Endothelial cell of umbilical vein (primary cell): Measurements from ENCODE around the gene BRINP2. TPM values are rescaled to one million over a fixed set of nuclear protein-coding genes. Genes with fewer than 3 reads are reported as not detected.

Experiments
- BruUV-seq: library from RNA; stranded (reverse); fragments of 400-500 nt; replicated peaks from 2 replicates; lab custom pipeline; 2021; lab: Mats Ljungman, UMichigan
- CTCF ChIA-PET: fragments of 300-600, 350-600 bp; sonication (Branson Sonifier 250); formaldehyde crosslinking; loops from one replicate; lab custom pipeline; 2021; ENCODE audit warnings: antibody characterized with exemption, inconsistent platforms; lab: Charles Lee
- POLR2A ChIA-PET: fragments of 300-600, 350-600 bp; sonication (Branson Sonifier 250); formaldehyde crosslinking; loops from one replicate; lab custom pipeline; 2021; ENCODE audit warnings: antibody characterized with exemption, inconsistent platforms; lab: Charles Lee
- DNase-seq: peaks from one replicate; pipeline ENCODE4 v3.0.0-alpha.2; 2011; ENCODE audit warnings: low read depth, low spot score
- FAIRE-seq: peaks from 2 replicates; lab custom pipeline; 2011; peaks lifted over from hg19 to GRCh38; lab: Jason Lieb, UNC
- H2AFZ ChIP-seq: 2 replicates; pipeline ENCODE4 v1.6.0; 2012; ENCODE audit warnings: low read depth, low read length, control low read depth, inconsistent platforms
- H3K27ac ChIP-seq: 2 replicates; pipeline ENCODE4 v1.5.1; 2011; ENCODE audit warnings: low read depth, mild to moderate bottlenecking, control low read depth, low read length, moderate library complexity; ENCODE audit not compliant: insufficient read depth
- H3K27me3 ChIP-seq, 2 experiments: 2 replicates each; pipeline versions ENCODE4 v1.6.0 to v1.6.1; 2011; ENCODE audit warnings: low read length in 2 of 2, mixed read lengths in 1 of 2; ENCODE audit not compliant: control insufficient read depth in 2 of 2, insufficient read depth in 2 of 2
- H3K36me3 ChIP-seq, 2 experiments: 2 replicates in 1 of 2; 3 replicates in 1 of 2; pipeline ENCODE4 v1.5.1; 2011; ENCODE audit warnings: low read length in 2 of 2, mild to moderate bottlenecking in 1 of 2, moderate library complexity in 1 of 2; ENCODE audit not compliant: control insufficient read depth in 2 of 2, insufficient read depth in 2 of 2; ENCODE audit errors: extremely low read depth in 1 of 2
- H3K4me1 ChIP-seq: 3 replicates; pipeline ENCODE4 v1.5.1; 2011; ENCODE audit warnings: mild to moderate bottlenecking, low read length; ENCODE audit not compliant: control insufficient read depth, insufficient read depth; ENCODE audit errors: extremely low read depth
- H3K4me2 ChIP-seq: 2 replicates; pipeline ENCODE4 v1.6.1; 2011; ENCODE audit warnings: low read length, control low read depth, mixed read lengths; ENCODE audit not compliant: insufficient read depth
- H3K4me3 ChIP-seq, 3 experiments: fragments of 200-600 bp in 1 of 3; sonication (generic), shearing (Covaris generic) in 1 of 3; replicated peaks in 1 of 3; 2 replicates each; pipeline ENCODE4 v1.5.1; 2011 to 2016; ENCODE audit warnings: control low read depth in 3 of 3, low read length in 3 of 3, mild to moderate bottlenecking in 2 of 3, inconsistent platforms in 1 of 3, low read depth in 1 of 3, moderate library complexity in 1 of 3; ENCODE audit not compliant: insufficient read depth in 1 of 3
- H3K79me2 ChIP-seq: 2 replicates; pipeline ENCODE4 v1.6.0; 2012; ENCODE audit warnings: low read length, inconsistent platforms; ENCODE audit not compliant: control insufficient read depth, insufficient read depth
- H3K9ac ChIP-seq: replicated peaks from 2 replicates; pipeline ENCODE3; 2011; ENCODE audit warnings: low read length, control low read depth; ENCODE audit not compliant: insufficient read depth; ENCODE audit errors: extremely low read depth
- H3K9me1 ChIP-seq: replicated peaks from 3 replicates; pipeline ENCODE4 v1.6.0; 2011; ENCODE audit warnings: mild to moderate bottlenecking, low read length; ENCODE audit not compliant: control insufficient read depth, insufficient read depth; ENCODE audit errors: extremely low read depth
- H3K9me3 ChIP-seq: replicated peaks from 2 replicates; pipeline ENCODE4 v1.5.1; 2012; ENCODE audit warnings: low read length, inconsistent platforms; ENCODE audit not compliant: control insufficient read depth, insufficient read depth
- H4K20me1 ChIP-seq: replicated peaks from 2 replicates; pipeline ENCODE3; 2011; ENCODE audit warnings: mild to moderate bottlenecking, low read length; ENCODE audit not compliant: control insufficient read depth, insufficient read depth; ENCODE audit errors: extremely low read depth
- CTCF ChIP-seq, 2 donors: IDR thresholded peaks; 1 replicate in 1 of 2; 2 replicates in 1 of 2; pipeline ENCODE4 v1.5.1; 2011; ENCODE audit warnings: low read length in 2 of 2, mild to moderate bottlenecking in 2 of 2, moderate library complexity in 2 of 2, control low read depth in 1 of 2, inconsistent platforms in 1 of 2, low read depth in 1 of 2; ENCODE audit not compliant: insufficient read depth in 1 of 2; ENCODE audit errors: extremely low read depth in 1 of 2
- EZH2 ChIP-seq: IDR thresholded peaks from 2 replicates; pipeline ENCODE4 v1.6.1; 2012; ENCODE audit warnings: borderline replicate concordance, low read depth, mild to moderate bottlenecking, moderate library complexity, low read length, inconsistent platforms; ENCODE audit not compliant: severe bottlenecking
- FOS ChIP-seq: IDR thresholded peaks from 2 replicates; pipeline ENCODE4 v1.6.1; 2011; ENCODE audit warnings: mild to moderate bottlenecking, low read length, moderate library complexity, borderline replicate concordance; ENCODE audit not compliant: insufficient read depth
- GATA2 ChIP-seq: IDR thresholded peaks from 2 replicates; pipeline ENCODE4 v1.7.0; 2011; ENCODE audit warnings: low read depth, mild to moderate bottlenecking, moderate library complexity, mixed read lengths, low read length; ENCODE audit not compliant: insufficient read length, insufficient read depth
- JUN ChIP-seq: IDR thresholded peaks from 2 replicates; pipeline ENCODE4 v1.6.1; 2011; ENCODE audit warnings: borderline replicate concordance, low read depth; ENCODE audit not compliant: insufficient read length, insufficient read depth
- MYC ChIP-seq: IDR thresholded peaks from one replicate; pipeline ENCODE4 v1.6.1; 2011; ENCODE audit warnings: mild to moderate bottlenecking, low read depth, low read length
- POLR2A ChIP-seq: IDR thresholded peaks from 2 replicates; pipeline ENCODE4 v1.6.1; 2012; ENCODE audit warnings: low read depth, mild to moderate bottlenecking, control low read depth, low read length
- POLR2AphosphoS5 ChIP-seq: IDR thresholded peaks from 2 replicates; pipeline ENCODE4 v1.6.1; 2012; ENCODE audit warnings: low read depth, mild to moderate bottlenecking, control low read depth, low read length, moderate library complexity; ENCODE audit not compliant: insufficient read depth
- dilution Hi-C: fragments of 300-500 bp; cut with MboI; formaldehyde crosslinking; loops from one replicate; pipeline ENCODE4 v1.15.0; 2019; ENCODE audit warnings: low sequenced_read_pairs; ENCODE audit not compliant: extremely low pct_ligation_motif_present
- intact Hi-C: fragments of 100-400 bp; cut with micrococcal nuclease; formaldehyde crosslinking; loops from one replicate; pipeline ENCODE4 v1.10.0; 2022
- polyA plus RNA-seq, 4 experiments: library from polyadenylated mRNA; depleted of rRNA in 3 of 4; stranded (reverse) in 3 of 4; unstranded in 1 of 4; fragments of >200 nt; gene quantifications; 2 replicates each; pipeline versions ENCODE4 v1.2.1 to v1.2.3, GENCODE V29; 2011 to 2012; ENCODE audit warnings: missing spikeins in 1 of 4
- total RNA-seq: library from RNA; stranded (reverse); gene quantifications from 2 replicates; pipeline ENCODE4 v1.2.3, GENCODE V29; 2021
- TF ChIP-seq, protein P1 (sequence below): IDR thresholded peaks from 2 replicates; pipeline ENCODE4 v1.6.1; 2011; ENCODE audit not compliant: insufficient read depth, insufficient read length

BRINP2 gene
- total and polyA plus RNA-seq, 2 donors (not counting 3 experiments of a cell fraction or from before 2014, with no cell fraction given): not detected

- Histone ChIP-seq H3K36me3 (no peaks in the 10 kb centered on the region), H3K9me1 (no peaks in the 10 kb centered on the region), H3K9ac (no peak overlapping the region), H2AFZ (no peak overlapping the region), H4K20me1 (no peaks in the 10 kb centered on the region), H3K4me2 (no peak overlapping the region), H3K4me3 (no peak overlapping the region), H3K27me3 (no peaks in the 10 kb centered on the region), H3K4me1 (no peaks in the 10 kb centered on the region), H3K27ac (no peak overlapping the region), H3K79me2 (no peaks in the 10 kb centered on the region), H3K9me3 (no peaks in the 10 kb centered on the region)
- no peak for FAIRE-seq
- intact Hi-C loops (no loop called here), dilution Hi-C loops (no loop called here)
- no peak for DNase-seq
- CTCF ChIA-PET: no interaction called here
- TF ChIP-seq MYC (no peak), FOS (no peak), EZH2 (no peak), POLR2A (no peak), CTCF (IDR thresholded peaks at IDR 0.05; ENCODE audit: extremely low read depth in 1 of 2, insufficient read depth in 1 of 2, low read depth in 1 of 2, low read length in 2 of 2) (no peak), JUN (no peak), POLR2AphosphoS5 (no peak), GATA2 (no peak)
- TF ChIP-seq, protein P1, sequence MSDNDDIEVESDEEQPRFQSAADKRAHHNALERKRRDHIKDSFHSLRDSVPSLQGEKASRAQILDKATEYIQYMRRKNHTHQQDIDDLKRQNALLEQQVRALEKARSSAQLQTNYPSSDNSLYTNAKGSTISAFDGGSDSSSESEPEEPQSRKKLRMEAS: no peak
- no TSS peak for BruUV-seq
- POLR2A ChIA-PET: no interaction called here
Measured at GRCh38 chr1:177227978-177228692, 57.4 kb downstream of the BRINP2 start.
